H9 (cell line): Measurements from ENCODE around the gene MAGI1. TPM values are rescaled to one million over a fixed set of nuclear protein-coding genes. Genes with fewer than 3 reads are reported as not detected.

Experiments used
- DNase-seq: peaks from one replicate; pipeline ENCODE4 v3.0.0-alpha.2; 2017
- H2AFZ ChIP-seq: one replicate; pipeline ENCODE4 v1.6.1; 2013; ENCODE audit warnings: mild to moderate bottlenecking, low read length, control low read depth, moderate library complexity
- H2AK5ac ChIP-seq: 2 replicates; pipeline ENCODE4 v1.6.1; 2013; ENCODE audit warnings: low read length, control low read depth, mixed read lengths; ENCODE audit not compliant: insufficient read length
- H2BK120ac ChIP-seq: one replicate; pipeline ENCODE4 v1.6.1; 2013; ENCODE audit warnings: low read depth, mild to moderate bottlenecking, low read length, control low read depth, inconsistent platforms; ENCODE audit not compliant: poor library complexity, severe bottlenecking
- H2BK12ac ChIP-seq: 2 replicates; pipeline ENCODE4 v1.6.1; 2013; ENCODE audit warnings: low read length, control low read depth, mixed read lengths, low read depth; ENCODE audit not compliant: insufficient read length
- H2BK15ac ChIP-seq: 2 replicates; pipeline ENCODE4 v1.6.1; 2013; ENCODE audit warnings: low read depth, low read length, control low read depth
- H2BK20ac ChIP-seq: one replicate; pipeline ENCODE4 v1.6.1; 2013; ENCODE audit warnings: low read depth, mild to moderate bottlenecking, low read length, control low read depth, inconsistent platforms; ENCODE audit not compliant: poor library complexity, severe bottlenecking
- H2BK5ac ChIP-seq: 2 replicates; pipeline ENCODE4 v1.6.1; 2013; ENCODE audit warnings: low read length, control low read depth, mixed read lengths; ENCODE audit not compliant: insufficient read length
- H3K14ac ChIP-seq: 2 replicates; pipeline ENCODE4 v1.6.1; 2013; ENCODE audit warnings: low read length, control low read depth; ENCODE audit not compliant: insufficient read depth
- H3K18ac ChIP-seq: 2 replicates; pipeline ENCODE4 v1.6.1; 2013; ENCODE audit warnings: low read depth, mild to moderate bottlenecking, mixed read lengths, low read length, control low read depth; ENCODE audit not compliant: insufficient read length
- H3K23ac ChIP-seq: 2 replicates; pipeline ENCODE4 v1.6.1; 2013; ENCODE audit warnings: low read length, control low read depth, mixed read lengths, low read depth; ENCODE audit not compliant: insufficient read length
- H3K23me2 ChIP-seq: 2 replicates; pipeline ENCODE4 v1.6.1; 2013; ENCODE audit warnings: low read depth, mild to moderate bottlenecking, mixed read lengths, low read length, control low read depth; ENCODE audit not compliant: insufficient read length, poor library complexity, severe bottlenecking
- H3K27ac ChIP-seq: 2 replicates; pipeline ENCODE4 v1.5.1; 2013; ENCODE audit warnings: low read length, control low read depth, mixed read lengths, low read depth; ENCODE audit not compliant: insufficient read length
- H3K27me3 ChIP-seq: 2 replicates; pipeline ENCODE4 v1.6.1; 2013; ENCODE audit warnings: low read length, control low read depth, inconsistent platforms; ENCODE audit not compliant: insufficient read depth
- H3K4ac ChIP-seq: 2 replicates; pipeline ENCODE4 v1.6.1; 2013; ENCODE audit warnings: low read depth, mild to moderate bottlenecking, control low read depth, inconsistent platforms, low read length, moderate library complexity
- H3K4me1 ChIP-seq: 2 replicates; pipeline ENCODE4 v1.6.1; 2013; ENCODE audit warnings: low read length, control low read depth, inconsistent platforms; ENCODE audit not compliant: insufficient read depth
- H3K4me2 ChIP-seq: 2 replicates; pipeline ENCODE4 v1.6.1; 2013; ENCODE audit warnings: low read length, control low read depth, mixed read lengths; ENCODE audit not compliant: insufficient read length, insufficient read depth
- H3K56ac ChIP-seq: 2 replicates; pipeline ENCODE4 v1.6.1; 2013; ENCODE audit warnings: low read depth, mild to moderate bottlenecking, mixed read lengths, low read length, control low read depth; ENCODE audit not compliant: insufficient read length
- H3K79me1 ChIP-seq: 2 replicates; pipeline ENCODE4 v1.6.1; 2013; ENCODE audit warnings: low read depth, mild to moderate bottlenecking, moderate library complexity, low read length, control low read depth, inconsistent platforms; ENCODE audit not compliant: insufficient read depth, poor library complexity, severe bottlenecking
- H3K79me2 ChIP-seq: 2 replicates; pipeline ENCODE4 v1.6.1; 2013; ENCODE audit warnings: low read length, control low read depth, inconsistent platforms; ENCODE audit not compliant: insufficient read depth
- H3K9ac ChIP-seq: 2 replicates; pipeline ENCODE4 v1.6.1; 2013; ENCODE audit warnings: low read length, control low read depth, mixed read lengths; ENCODE audit not compliant: insufficient read length; ENCODE audit errors: extremely low read depth
- H3K9me3 ChIP-seq: one replicate; pipeline ENCODE4 v1.6.1; 2013; ENCODE audit warnings: low read depth, low read length, inconsistent platforms; ENCODE audit not compliant: control insufficient read depth
- H3T11ph ChIP-seq: one replicate; pipeline ENCODE4 v1.6.1; 2013; ENCODE audit warnings: mild to moderate bottlenecking, low read length, control low read depth, inconsistent platforms
- H4K20me1 ChIP-seq: one replicate; pipeline ENCODE4 v1.6.1; 2013; ENCODE audit not compliant: control insufficient read depth, insufficient read length, insufficient read depth
- H4K5ac ChIP-seq: 2 replicates; pipeline ENCODE4 v1.6.1; 2013; ENCODE audit warnings: low read depth, mild to moderate bottlenecking, mixed read lengths, low read length, control low read depth; ENCODE audit not compliant: insufficient read length
- H4K8ac ChIP-seq: replicated peaks from 2 replicates; pipeline ENCODE4 v1.6.1; 2013; ENCODE audit warnings: low read length, control low read depth, mixed read lengths, low read depth; ENCODE audit not compliant: insufficient read length
- H4K91ac ChIP-seq: 2 replicates; pipeline ENCODE4 v1.6.1; 2013; ENCODE audit warnings: low read depth, mild to moderate bottlenecking, moderate library complexity, mixed read lengths, low read length, control low read depth; ENCODE audit not compliant: insufficient read length
- H3K27ac Mint-ChIP-seq, 3 experiments: 2 replicates in 2 of 3; 3 replicates in 1 of 3; pipeline ENCODE4 v1.8.0; 2020 to 2021; ENCODE audit warnings: mixed read lengths in 3 of 3, mild to moderate bottlenecking in 1 of 3, moderate library complexity in 1 of 3
- H3K27me3 Mint-ChIP-seq: 2 replicates; pipeline ENCODE4 v1.8.0; 2021; ENCODE audit warnings: low read depth, mild to moderate bottlenecking, moderate library complexity, mixed read lengths
- H3K36me3 Mint-ChIP-seq, 3 experiments: 2 replicates in 2 of 3; 3 replicates in 1 of 3; pipeline ENCODE4 v1.8.0; 2020 to 2021; ENCODE audit warnings: low read depth in 3 of 3, mixed read lengths in 3 of 3; ENCODE audit not compliant: insufficient read depth in 1 of 3
- H3K4me1 Mint-ChIP-seq, 2 experiments: 2 replicates each; pipeline ENCODE4 v1.8.0; 2020; ENCODE audit warnings: mixed read lengths in 2 of 2
- H3K4me3 Mint-ChIP-seq, 2 experiments: 2 replicates in 1 of 2; 3 replicates in 1 of 2; pipeline ENCODE4 v1.8.0; 2020 to 2021; ENCODE audit warnings: mild to moderate bottlenecking in 2 of 2, mixed read lengths in 2 of 2, moderate library complexity in 1 of 2
- H3K9me3 Mint-ChIP-seq, 2 experiments: 2 replicates in 1 of 2; 3 replicates in 1 of 2; pipeline ENCODE4 v1.8.0; 2020; ENCODE audit warnings: mild to moderate bottlenecking in 2 of 2, mixed read lengths in 2 of 2, moderate library complexity in 1 of 2
- WGBS: extraction: QIAGEN DNeasy Blood & Tissue Kit; methylation state at CpG from one replicate; pipeline ENCODE4 v1.1.7; 2013; ENCODE audit warnings: missing lambda C conversion rate, low lambda C conversion rate, mixed read lengths; ENCODE audit not compliant: insufficient read length; ENCODE audit errors: extremely low coverage; 5-methylcytosine and 5-hydroxymethylcytosine counted together
- total RNA-seq: library from RNA; stranded (reverse); gene quantifications from 2 replicates; pipeline ENCODE4 v1.2.1, GENCODE V29; 2021
- TF ChIP-seq, protein P1 (sequence below): fragments of 200-600 bp; sonication (generic); conservative IDR thresholded peaks from 3 replicates; pipeline ENCODE4 v1.8.0; 2021; ENCODE audit warnings: antibody characterized with exemption, mild to moderate bottlenecking

Gene MAGI1
- total RNA-seq, 1 experiment from 2014 or later = 65.7 TPM

DNA sequence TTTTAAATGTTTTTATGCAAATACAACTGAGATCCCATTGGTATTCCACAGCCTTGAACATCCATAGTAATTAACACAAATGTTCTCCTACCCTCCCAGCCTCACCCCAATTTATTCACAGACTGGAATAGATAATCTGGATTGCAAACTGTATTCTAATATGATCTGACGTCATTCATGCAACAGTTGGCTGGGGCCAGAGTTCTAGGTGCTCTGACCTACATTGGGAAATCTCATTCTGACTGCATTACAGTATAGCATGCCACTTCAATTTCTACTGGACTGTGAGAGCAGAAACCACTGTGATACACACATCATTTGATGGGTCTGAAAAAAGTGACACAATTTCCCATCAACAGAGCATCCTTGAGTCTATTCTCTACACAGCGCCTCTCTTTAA, 403.1 kb downstream of the MAGI1 start:
- H4K91ac ChIP-seq = no peak overlapping the region
- no peaks in the 10 kb centered on the region for H3K27me3 Mint-ChIP-seq

More for the DNA sequence above, 403.1 kb downstream of the MAGI1 start:
- no peak overlapping the region for H2BK120ac ChIP-seq
- no peaks in the 10 kb centered on the region for H3K23me2 ChIP-seq
- no peak overlapping the region for H3K9ac ChIP-seq
- H3K9me3 ChIP-seq = no peaks in the 10 kb centered on the region
- no peak overlapping the region for H2AK5ac ChIP-seq
- no peak overlapping the region for H3K27ac ChIP-seq
- H2BK20ac ChIP-seq = no peak overlapping the region
- no peak overlapping the region for H3K56ac ChIP-seq
- peaks cover 3% of the 10 kb centered on the region; the same call in 1 of the 2 replicates for H3K4me1 ChIP-seq
- H3K23ac ChIP-seq = no peak overlapping the region
- no peak overlapping the region for H3K4ac ChIP-seq
- Mint-ChIP-seq H3K4me3 (no peak overlapping the region), H3K4me1 (peaks cover 28 to 38% of the 10 kb centered on the region in 2 experiments), H3K36me3 (no peaks in the 10 kb centered on the region), H3K27ac (no peak overlapping the region), H3K9me3 (no peaks in the 10 kb centered on the region)
- WGBS = no CpG with 5 or more reads among the region's 2 CpGs
- H4K5ac ChIP-seq = no peak overlapping the region
- H2BK5ac ChIP-seq = no peak overlapping the region
- H4K20me1 ChIP-seq = no peaks in the 10 kb centered on the region
- H2BK12ac ChIP-seq = no peak overlapping the region
- H3T11ph ChIP-seq = no peak overlapping the region
- H3K14ac ChIP-seq = no peak overlapping the region
- H3K18ac ChIP-seq = no peak overlapping the region
- H3K79me2 ChIP-seq = no peaks in the 10 kb centered on the region
- H3K4me2 ChIP-seq = no peak overlapping the region
- no peak overlapping the region for H4K8ac ChIP-seq
- H2BK15ac ChIP-seq = no peak overlapping the region
- no peaks in the 10 kb centered on the region for H3K27me3 ChIP-seq
- no peak for DNase-seq
- TF ChIP-seq, protein P1, sequence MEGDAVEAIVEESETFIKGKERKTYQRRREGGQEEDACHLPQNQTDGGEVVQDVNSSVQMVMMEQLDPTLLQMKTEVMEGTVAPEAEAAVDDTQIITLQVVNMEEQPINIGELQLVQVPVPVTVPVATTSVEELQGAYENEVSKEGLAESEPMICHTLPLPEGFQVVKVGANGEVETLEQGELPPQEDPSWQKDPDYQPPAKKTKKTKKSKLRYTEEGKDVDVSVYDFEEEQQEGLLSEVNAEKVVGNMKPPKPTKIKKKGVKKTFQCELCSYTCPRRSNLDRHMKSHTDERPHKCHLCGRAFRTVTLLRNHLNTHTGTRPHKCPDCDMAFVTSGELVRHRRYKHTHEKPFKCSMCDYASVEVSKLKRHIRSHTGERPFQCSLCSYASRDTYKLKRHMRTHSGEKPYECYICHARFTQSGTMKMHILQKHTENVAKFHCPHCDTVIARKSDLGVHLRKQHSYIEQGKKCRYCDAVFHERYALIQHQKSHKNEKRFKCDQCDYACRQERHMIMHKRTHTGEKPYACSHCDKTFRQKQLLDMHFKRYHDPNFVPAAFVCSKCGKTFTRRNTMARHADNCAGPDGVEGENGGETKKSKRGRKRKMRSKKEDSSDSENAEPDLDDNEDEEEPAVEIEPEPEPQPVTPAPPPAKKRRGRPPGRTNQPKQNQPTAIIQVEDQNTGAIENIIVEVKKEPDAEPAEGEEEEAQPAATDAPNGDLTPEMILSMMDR = no peak
- H3K79me1 ChIP-seq = no peaks in the 10 kb centered on the region
- H2AFZ ChIP-seq = no peak overlapping the region
